Stimulated activated CD4-positive, alpha-beta T cell treated with anti-CD3 and anti-CD28 coated beads, Interleukin-1b, Interleukin-23, amount 100 ng/mL, for 24 hours (primary cell): ENCODE data around the gene ING3.
A peak's percentile ranks its signal among the peaks of the same experiment; 100 is the strongest.

Experiments
- DNase-seq, 4 experiments: peaks; one replicate each; pipeline ENCODE4 v3.0.0-alpha.2; 2020; ENCODE audit warnings: low read depth in 4 of 4, low spot score in 1 of 4

ING3 gene

DNA sequence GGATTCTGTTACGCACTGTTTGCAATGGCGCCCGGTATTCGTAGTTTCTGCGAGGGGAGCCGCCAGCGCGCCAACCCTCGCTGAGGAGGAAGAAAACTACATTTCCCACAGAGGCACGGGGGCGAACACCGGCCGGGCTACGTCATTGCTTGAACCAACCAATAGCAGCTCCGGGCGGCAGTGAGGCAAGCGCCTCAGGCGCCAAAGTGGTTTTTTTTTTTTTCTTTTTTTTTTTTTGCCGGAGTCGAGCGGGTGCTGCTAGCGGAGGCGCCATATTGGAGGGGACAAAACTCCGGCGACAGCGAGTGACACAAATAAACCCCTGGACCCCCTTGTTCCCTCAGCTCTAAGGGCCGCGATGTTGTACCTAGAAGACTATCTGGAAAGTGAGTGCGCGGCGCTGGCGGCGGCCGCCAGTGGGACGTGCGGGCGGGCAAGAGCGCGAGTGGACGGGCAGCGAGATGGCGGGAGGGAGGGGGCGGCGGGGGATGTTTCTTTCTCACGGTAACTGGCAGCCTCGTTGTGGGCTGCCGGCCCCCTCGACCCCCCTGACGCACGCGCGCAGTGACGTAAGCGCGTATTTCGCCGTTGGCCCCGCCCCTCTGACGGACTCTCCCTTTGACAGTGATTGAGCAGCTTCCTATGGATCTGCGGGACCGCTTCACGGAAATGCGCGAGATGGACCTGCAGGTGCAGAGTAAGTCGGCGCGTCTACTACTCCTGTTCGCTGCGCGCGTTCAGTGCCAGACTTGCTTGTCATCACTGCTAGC is at the start of gene ING3:
Gene ING3 (plus strand): TSS at position 239 of the 770 bp plus-strand sequence. CDS start 120 bp downstream, at position 359.
- peak; percentile 84 to 98 (median 92) for DNase-seq

DNA sequence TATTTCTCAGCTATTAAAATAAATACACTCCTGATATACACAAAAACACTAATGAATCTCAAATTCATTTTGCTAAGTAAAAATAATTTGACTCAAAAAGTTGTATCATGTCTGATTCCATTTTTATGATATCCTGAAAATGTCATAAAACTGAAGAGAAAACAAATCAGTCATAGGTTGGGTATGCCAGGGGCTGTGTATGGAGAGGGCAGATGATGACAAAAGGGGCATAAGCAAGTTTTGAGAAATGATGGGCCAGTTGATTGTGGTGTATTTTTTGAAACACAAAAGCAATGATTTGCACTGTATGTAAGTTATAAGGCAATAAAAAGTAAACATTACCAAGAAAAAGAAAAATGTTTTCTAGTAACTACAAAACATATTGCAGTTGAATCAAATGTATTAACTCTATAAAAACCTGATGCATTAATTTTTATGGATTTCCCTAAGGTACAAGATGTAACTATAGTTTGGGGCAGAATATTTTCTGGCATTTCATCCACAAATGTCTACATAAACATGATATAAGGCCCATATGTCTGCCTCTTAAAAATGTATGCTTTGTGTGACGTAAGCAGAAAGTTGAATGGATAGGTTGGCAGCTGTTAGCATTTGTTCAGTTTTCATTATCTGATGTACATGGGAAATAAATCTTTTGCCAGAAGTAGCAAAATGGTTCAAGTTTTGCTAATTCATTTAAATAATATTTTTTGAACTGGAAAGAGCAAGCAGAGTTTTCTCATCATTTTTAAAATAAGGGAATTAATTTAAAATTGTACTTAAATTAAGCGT is 35.1 kb upstream of the ING3 start:
- DNase-seq, result no peak

GRCh38 chr7:120916121-120916520 is 34.5 kb upstream of the ING3 start:
- DNase-seq, result no peak

- DNase-seq, result no peak
Observed at GRCh38 chr7:120916538-120916937, 34.0 kb upstream of the ING3 start.

GRCh38 chr7:120919466-120919865 is 31.1 kb upstream of the ING3 start:
- DNase-seq, result no peak

- DNase-seq, result no peak
Observed at GRCh38 chr7:120920034-120920433, 30.5 kb upstream of the ING3 start.

- DNase-seq, result no peak
Observed at GRCh38 chr7:120920591-120921274, 29.8 kb upstream of the ING3 start.

DNA sequence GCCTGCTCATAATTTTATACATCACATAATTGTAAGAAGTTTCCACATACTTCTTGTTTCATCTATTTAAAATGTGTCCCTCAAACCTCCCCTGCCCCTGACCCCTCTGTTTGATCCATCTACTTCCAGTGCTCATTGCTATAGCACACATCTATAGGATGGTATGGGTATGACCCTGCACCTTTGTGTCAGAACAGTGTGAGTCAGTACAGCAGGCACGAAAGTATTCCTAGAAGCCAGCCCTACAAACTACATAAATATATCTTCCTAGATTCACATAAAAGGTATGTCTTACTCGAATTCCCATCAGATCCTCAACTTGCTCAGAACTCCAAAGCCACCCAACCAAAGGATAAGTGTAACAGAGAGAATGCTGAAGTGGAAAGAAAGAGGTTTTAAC is 25.7 kb upstream of the ING3 start:
- DNase-seq, result no peak

DNA sequence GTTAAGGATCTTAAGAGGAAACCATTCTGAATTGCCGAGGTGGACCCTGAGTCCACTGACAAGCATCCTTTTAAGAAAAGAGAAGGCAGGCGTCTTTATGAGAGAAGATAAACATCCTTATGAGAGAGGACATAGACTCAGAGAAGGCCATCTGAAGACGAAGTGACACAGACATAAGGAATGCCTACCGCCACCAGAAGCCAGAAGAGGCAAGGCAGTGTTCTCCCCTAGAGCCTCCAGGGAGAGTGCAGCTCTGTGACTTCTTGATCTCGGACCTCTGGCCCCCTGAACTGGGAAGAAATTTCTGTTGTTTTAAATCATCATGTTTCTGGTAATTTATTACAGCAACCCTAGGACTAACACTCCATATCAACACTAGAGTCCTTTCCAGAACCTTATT is 25.2 kb upstream of the ING3 start:
- DNase-seq, result no peak

GRCh38 chr7:120926943-120927346 is 23.6 kb upstream of the ING3 start:
- no peak for DNase-seq

- DNase-seq, result no peak
Observed at GRCh38 chr7:120927454-120928103, 23.0 kb upstream of the ING3 start.

DNA sequence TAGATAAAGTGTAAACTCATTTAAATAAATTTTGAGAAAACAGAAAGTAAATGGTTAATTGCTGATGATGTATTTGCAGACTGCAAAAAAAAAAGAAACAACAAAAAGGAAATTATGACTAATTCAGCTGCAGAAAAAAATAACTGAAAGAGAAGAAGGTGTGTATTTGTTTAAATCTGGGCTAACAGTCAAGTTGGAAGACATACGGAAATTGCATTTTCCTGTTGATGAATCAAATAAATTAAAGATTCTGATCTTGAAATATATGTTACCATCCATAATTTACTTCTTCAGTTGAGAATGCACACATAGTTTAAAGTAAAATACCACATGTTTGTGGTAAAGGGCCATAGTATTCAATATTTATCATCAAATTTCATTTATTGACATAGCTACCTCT is 19.3 kb upstream of the ING3 start:
- no peak for DNase-seq

- DNase-seq, result no peak
Observed at GRCh38 chr7:120933475-120933874, 17.1 kb upstream of the ING3 start.

- DNase-seq, result no peak
Observed at GRCh38 chr7:120939345-120939744, 11.2 kb upstream of the ING3 start.

DNA sequence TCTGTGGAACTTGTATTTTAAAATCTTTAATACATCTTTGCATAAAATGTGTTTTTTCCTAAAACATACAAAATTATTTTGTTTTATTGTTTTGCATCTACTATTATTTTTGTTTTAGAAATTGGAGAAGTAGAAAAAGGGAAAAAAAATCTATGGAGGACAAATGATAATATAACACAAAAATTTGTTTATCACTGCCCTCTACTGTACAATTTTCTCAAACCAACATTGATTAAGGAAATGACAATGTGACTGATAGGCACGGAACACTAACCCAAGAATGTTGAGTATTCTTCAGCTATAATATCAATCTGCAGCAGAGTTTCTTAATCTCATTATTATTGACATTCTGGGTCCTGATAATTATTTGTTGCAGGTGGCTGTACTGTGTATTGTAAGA is 9.5 kb upstream of the ING3 start:
- no peak for DNase-seq

- no peak for DNase-seq
Observed at GRCh38 chr7:120941856-120942255, 8.7 kb upstream of the ING3 start.

DNA sequence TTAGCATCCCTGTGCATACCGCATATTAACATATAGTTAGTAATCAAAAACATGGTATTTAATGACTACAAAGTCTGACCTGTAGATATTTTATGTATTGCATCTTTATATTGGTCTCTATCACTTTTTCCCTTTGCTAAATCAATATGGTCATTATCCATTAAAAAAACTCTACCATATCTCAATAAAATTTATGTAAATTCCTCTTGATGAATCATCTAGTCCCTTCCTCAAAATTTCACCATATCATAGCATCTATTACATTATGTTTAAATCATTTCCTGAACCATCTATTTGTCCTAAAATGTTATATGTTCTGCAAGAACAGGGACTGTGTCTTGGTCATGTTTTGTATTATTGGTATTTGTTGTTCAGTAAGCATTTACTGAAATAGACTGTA is 7.7 kb upstream of the ING3 start:
- DNase-seq, result no peak

GRCh38 chr7:120944826-120945562 is 5.6 kb upstream of the ING3 start:
- DNase-seq, result no peak

GRCh38 chr7:120947980-120948379 is 2.6 kb upstream of the ING3 start:
- DNase-seq, result no peak

DNA sequence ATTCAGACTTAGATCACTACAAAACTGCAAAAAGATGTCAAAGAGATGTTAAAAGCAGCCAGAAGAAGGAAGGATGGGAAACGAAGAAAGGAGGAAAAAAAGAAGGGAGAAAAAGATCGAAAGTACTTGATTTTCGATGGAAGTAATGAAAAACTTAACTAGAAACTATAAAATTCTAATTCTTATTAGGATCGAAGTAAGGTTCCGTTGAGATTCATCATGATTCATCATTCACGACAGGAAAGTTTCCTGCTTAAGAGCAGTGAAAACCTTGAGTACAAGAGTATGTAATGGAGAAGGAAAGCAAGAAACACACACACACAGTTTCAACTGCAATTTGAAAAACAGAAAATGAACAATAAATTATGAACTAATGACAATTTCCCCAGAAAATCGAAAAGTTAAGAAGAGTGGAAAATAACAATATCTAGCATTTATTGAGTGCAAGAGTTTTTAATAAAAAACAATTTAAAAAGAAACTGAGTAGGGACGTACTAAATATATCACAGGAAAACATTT is 1.1 kb upstream of the ING3 start:
- no peak for DNase-seq
